HG02571 (cell line): ENCODE data around the gene FCN1.
"Not testable (repeated sequence)": the region's sequence is repeated elsewhere in the genome, so short reads cannot be mapped to it uniquely, and the experiment has no call there.

Experiments used
- ATAC-seq: cut with Tn5 transposase; IDR thresholded peaks from one replicate; pipeline ENCODE4 v1.9.1; 2021; ENCODE audit warnings: mild to moderate bottlenecking, moderate library complexity; ENCODE audit not compliant: unreplicated experiment

The FCN1 gene

DNA sequence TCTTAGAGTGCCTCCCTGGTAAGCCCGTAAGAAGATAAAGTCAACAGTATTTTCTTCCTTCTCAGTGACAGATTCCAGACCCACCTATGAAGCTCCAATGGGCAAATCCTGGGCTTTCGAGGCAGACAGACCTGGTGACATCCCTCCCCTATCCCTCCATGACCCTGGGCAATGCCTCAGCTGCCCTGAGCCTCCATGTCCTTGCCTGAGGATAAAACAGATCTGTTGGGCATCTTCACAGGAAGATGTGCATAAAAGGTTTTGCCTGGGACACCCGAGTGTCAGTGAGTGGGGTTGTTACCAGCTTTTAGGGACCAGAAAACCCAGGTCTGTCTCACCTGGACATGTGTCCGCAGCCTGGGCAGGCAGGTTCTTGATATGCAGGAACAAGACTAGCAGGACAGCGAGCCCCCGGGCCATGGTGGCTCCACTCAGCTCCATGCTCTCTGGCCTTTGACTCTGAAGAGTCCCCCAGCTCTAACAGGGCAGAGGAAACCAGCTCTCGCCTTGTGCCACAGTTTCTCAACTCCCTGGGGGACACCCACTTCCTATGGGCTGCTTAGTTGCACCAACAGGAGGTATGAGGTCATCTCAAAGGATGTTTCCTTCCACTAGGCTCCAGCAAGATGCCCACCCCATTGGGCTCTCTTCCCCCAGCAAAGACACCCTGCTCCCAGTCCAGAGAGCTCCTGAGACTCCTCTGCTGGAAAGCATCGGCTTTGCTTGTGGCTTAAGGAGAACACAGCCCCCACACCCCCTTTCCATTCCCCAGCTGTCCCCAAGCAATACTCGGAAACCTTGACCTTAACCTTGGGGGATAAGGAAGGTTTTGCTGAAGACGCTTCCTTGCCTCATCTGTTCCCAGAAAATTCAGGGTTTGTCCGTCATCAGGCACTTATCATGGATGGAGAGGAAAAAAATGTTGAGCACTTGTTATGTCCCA lies at the start of gene FCN1:
Gene FCN1 (minus strand): TSS at position 482 of the 943 bp plus-strand sequence. CDS start 41 bp downstream, at position 441.
- ATAC-seq = no peak

DNA sequence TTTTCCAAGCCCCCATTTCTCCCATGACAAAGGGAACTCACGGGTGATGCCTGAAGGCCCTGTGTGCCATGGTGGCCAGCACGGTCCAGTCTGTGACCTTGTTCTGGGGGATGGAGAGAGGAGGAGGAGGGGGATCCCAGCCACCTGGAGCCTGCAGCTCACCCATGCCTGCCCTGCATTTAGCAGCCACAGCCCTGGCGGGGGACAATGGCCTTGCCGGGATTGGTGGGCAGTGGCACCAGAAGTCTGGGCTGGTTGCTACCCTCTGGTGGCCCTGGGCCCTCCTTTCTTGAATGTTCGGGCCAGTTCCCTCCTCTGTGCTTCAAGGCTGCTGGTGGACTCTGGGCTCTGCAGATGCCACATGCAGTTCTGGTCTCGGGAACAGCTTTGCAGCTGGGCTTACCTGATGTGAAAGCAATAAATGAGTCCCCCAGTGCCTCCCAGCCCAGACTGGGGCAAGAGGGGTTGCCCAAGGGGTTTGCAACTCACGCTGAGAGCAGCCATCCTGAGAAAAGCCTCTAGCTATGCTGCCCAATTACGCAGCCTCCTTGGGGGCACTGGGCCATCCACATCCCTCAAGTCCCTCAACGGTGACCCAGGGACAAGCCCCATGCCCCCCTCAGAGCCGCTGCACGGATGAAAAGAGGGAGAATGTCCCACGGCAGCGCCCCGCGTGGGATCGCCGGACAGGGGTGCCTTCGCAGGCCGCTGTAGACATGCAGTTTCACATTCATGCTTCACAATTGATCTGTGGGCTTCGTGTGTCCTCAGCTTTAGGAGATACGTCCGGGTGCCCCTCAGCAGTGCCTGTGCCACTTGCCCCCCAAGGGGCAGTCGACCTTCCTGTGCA lies 49.2 kb upstream of the FCN1 start:
- no peak for ATAC-seq

DNA sequence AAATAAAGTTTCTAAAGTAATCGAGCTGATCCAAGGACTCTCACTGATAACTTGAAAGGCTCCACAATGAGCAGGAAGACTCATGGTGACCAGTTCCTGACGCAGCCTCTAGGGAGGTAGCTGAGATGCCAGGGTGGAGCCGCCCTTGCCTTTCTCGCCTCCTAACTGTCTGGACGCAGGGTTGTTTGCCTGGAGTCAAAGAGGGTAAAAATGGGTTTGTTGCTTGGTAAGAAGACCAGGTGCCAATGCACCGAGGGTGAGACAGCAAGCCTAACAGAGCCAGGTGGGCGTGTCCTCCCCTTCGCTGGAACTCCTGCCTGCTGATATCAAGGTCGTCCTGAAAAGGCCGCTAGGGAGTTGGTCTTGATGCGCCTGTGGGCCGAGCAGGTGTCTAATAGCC lies 48.6 kb upstream of the FCN1 start:
- ATAC-seq = no peak

DNA sequence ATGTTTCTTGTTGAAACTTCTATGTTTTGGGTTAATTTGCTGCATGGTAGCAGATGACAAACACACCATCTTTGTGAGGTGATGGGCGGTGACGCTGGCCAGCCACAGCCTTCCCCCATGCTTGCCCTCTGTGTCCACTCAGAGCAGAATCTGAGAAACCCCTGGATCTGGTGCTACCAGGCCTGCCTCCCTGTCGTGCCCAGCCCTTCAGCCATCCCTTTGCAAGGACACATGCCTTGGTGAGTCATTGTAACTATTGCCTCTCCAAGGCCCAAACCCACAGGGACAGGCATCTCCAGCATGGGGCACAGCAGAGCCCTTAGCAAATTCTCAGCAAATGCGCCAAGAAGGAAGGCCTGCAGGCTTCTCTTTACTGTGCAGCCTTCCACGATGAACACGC lies 48.1 kb upstream of the FCN1 start:
- ATAC-seq = no peak

DNA sequence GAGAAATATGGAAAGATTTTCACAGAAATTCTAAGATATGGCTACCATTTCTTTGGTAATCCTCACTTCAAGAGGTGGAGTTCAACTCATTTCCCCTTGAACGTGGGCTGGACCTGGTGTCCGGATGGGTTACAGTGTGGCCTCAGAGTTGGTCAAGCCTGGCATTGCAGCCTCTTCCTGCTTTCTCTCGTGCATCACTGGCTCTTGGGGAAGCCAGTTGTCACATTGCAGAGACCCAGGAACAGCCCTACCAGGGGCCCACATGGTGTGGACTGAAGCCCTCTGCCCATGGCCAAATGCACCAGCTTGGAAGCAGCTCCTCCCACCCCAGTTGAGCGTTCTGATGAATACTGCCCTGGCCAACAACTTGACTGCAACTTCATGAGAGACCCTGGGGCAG lies 47.7 kb upstream of the FCN1 start:
- no peak for ATAC-seq

DNA sequence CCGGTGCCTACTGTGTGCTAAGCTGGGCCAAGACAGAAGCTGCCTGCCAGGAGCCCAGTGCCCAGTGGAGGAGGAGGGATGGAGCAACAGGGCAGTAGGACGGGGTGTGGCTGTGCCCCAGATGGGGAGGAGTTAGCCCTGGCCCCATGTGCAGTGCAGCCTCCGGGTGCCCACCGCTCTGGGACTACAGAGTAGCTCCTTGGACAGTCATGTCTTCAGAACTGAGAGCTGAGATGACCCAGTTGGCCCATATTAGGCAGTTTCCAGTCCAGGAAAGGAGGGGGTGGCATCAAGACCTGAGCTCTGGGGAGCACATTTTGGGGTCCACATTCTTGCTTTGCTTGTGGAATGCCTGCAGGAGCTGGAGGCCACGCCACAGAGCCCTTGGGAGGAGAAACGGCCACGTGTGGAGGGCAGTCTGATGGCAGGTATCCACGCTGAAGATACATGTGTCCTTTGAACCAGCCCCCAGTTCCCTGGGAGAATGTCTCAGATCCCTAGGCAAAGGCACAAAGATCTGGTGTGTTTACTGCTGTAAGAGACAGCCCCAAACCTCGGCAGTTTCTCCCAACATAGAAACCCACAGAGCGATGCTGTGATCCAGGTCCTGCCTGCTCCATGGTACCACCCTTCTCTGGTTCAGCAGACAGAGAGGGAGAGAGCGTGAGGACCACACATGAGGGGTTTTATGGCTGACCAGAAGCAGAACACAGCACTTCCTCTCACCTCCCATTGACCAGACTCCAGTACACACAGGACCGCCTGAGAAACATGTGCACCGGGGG lies 46.8 kb upstream of the FCN1 start:
- ATAC-seq = no peak

DNA sequence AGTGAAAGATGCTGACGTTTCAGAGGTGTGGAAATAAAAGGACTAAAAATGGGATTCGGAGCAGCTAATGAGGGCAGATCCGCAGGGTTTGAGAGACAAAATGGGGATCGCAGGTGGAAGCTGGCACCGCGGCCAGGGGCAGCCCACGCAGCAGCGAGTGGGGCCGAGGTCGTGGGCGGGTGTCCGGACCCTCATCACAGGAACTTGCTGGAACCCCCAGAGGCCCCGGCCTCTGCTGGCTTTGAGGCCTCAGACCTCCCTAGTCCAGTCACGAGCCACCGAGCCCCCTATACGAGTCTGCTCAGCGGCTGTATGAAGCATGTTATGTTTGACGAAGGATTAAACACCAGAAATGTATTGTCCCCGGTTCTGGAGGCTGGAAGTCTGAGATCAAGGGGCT lies 45.8 kb upstream of the FCN1 start:
- ATAC-seq = no peak

DNA sequence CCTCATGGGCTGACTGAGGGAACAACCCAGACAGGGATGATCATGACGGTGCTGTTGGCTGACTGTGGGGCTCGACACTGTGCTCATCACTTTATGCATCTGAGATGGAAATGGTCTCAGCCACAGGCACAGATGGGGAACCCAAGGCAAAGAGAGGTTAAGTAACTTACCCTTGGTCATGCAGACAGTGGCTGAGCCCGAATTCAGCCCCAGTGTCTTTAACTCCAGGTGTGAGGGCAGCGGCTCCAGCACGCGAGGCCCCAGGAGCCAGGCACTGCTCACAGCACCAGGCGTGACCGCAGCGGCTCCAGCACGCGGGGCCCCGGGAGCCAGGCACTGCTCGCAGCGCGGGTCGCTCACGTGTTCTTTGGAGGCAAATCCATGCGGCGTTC lies 45.3 kb upstream of the FCN1 start:
- ATAC-seq = no peak

DNA sequence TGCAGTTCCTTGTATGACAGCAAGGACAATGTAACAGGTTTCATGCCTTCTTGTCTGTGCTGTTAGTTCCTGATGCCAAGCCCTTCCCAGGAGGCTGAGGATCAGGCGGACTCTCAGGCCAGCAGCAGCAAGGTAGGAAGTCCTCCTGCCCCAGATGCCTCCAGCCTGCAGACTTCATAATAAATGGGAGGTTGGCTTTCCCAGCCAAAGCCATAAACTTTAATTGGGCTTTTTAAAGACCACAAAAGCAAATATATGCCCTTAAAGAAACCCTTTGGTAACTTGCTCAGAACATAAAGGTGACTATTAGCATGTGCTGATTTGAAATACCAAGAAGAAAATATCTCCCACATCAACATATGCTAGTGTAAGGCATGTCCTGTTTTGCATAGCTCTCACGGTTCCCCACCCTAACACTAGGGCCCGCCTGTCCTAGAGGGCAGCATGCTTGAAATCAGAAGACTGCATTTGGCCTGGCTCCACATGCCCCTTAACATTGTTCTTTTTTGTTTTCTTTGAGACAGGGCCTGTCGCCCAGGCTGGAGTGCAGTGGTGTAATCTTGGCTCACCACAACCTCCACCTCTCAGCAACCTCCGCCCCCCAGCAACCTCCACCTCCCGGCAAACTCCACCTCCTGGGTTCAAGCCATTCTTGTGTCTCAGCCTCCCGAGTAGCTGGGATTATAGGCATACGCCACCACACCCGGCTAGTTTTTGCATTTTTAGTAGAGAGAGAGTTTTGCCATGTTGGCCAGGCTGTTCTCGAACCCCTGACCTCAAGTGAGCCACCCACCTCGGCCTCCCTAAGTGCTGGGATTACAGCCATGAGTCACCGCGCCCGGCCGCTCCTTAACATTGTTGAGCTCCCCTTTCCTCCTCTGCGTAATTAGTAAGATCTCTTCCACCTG lies 44.6 kb upstream of the FCN1 start:
- ATAC-seq = no peak

DNA sequence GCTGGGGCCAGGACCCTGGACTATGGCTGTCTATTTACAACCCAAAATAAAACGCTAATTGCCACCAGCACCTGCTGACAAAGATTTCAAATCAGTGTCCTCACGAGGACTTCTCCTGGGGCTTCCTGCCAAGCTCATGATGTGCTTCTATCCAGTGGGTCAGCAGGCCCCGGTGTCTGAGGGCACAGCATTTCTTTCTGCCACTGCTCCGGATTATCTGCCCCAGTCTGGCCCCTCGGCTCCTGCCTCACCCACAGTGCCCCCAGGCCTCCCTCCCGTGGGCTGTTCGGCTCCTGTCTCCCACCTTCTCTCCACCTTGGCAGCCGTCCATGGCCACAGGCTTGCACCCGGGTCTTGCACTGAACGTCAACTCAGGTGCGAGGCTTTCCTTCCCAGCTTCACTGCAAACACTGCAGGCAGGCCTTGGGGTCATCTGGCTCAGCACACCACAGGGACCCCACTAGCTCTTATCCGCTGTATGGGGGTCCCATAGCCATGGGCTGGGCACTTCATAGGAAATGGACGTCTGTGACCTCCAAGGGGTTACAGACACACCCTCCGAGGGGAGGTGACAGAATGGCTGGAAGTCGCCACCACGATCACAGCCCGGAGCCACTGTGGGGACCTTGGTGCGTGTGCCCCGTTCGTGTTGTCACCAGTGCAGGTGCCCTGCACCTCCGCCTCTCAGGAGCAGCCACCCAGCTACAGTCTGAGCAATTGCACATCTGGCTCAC lies 43.8 kb upstream of the FCN1 start:
- ATAC-seq = no peak

DNA sequence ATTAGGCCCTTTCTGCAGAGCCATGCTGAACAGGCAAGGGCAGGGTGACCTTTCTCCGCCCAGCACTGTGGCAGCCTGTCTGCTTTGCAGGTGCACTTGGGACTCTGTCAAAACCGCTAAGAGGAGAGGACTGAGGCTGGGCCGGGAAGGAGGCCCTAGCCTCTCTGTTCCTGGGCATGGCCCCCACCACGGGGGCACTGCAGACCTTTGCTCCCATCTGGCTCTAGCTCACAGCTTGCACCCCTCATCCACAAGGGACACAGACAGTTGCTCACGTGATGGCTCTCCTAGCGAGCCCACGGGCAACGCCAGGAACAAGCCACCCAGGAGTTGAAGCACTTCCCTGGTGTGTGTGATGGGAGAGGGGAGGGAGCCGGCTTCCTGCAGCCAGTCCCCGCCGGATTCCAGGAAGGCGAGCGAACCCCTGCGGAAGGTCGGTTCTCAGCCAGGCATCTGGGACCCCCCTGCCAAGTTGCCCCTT lies 43.0 kb upstream of the FCN1 start:
- ATAC-seq = no peak

DNA sequence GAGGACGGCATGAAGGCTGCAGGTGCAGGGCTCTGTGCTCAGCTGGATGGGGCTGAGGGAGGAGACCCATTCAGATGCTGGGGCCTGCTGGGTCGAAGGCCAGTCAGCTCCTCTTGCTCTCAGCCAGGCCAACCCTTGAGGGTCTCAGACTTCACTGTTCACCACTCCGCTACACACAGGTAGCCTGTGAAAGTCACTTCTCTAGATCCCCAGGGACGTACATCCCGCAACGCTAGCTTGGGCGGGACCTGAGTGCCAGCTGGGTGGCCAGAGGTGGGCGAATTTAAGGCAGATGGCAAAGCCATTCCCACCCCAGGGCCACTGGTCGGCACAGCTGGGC lies 42.2 kb upstream of the FCN1 start:
- ATAC-seq = no peak

DNA sequence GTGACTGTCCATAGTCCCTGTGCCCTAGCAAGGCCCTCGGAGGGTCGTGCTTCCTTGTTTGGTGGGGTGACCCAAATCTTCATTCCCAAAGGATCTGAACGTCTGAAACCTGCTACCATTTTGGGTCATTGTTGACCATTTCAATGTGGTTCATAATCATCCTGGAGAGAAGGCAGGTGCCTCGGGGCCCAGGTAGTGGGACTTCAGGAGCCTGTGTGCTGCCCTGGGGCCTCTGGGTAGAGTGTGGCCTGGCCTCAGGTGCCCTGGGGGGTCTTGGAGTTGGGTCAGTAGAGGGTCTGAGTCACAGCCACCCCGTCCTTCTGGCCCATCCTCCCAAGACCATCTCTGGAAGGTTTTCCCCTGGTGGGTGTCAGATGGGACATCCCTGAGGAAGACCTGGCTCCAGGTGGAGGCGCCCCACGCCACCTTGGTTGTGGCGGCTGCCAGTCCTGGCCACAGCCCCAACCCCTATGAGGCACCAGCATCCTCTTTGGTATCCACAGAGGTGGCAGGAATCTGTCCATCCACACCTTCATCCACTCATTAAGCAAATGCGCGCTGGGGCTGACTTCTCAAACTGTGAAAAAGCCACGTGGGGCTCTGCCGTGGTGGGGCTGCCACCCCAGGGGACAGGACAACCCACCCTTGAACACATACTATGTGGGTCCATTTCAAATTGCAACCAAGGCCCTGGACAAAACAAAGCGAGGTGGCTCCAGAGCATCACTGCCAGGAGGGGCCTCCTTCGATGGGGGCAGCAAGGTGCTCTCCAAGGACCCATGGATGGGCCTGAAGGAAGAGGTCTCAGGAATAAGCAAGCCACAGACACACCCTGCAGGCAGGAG lies 41.6 kb upstream of the FCN1 start:
- ATAC-seq = no peak

DNA sequence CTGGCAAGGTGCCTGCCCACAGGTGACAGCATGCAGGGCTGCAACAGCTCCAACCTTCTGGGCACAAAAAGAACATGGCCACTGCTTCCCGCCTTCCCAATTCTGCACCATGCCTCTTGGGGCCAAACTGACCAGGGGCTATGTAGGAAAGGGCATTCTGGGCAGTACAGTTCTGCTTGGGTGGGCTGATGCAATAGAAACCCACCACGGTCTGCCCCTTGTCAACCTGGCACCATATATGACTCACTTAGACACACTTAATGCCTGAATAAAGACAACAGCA lies 40.2 kb upstream of the FCN1 start:
- no peak for ATAC-seq

DNA sequence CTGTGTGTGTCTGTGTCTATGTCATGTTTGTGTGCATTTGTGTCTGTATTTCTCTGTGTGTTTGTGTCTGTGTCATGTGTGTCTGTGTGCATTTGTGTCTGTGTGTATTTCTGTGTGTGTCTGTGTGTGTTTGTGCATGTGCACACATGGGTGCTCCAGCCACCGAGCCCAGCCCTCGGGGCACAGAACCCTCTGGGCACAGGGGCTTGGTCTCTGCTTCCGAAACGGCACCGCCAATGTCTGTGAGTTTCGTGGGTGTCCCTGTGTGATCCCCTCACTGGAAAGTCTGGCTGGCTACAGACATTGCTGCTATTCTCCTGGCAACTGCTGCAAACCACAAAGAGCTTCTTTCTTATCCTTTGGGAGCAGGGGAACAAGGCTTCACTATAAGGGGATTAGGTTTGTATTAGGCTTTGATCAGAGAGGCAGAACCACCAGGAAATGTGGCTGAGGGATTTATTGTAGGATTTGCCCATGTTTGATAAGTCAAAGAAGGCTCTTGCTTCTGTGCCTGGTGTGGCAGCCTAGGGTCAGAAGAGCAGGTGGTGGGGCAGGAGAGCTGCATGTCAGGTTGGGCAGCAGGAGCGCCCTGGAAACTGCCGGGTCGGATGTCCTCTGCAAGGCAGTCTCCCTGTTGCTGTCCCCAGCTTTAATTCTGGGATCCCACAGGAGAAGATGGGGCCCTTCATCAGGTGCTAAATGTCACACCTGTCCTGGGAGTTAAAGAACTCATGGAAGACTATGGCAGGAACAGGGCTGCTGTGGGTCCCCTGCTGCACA lies 39.6 kb upstream of the FCN1 start:
- no peak for ATAC-seq

DNA sequence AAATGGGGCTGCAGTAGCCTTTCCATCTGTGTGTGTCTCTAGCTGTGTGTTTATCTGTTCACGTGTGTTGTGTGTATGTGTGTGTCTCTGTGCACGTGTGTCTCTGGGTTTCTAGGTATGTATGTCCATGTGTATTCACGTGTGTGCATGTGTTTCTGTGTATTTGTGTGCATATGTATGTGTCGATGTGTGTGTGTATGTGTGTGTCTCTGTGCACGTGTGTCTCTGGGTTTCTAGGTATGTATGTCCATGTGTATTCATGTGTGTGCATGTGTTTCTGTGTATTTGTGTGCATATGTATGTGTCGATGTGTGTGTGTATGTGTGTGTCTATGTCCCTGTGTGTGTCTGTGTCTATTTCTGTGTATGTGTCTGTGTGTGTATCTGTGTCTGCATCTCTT lies 38.7 kb upstream of the FCN1 start:
- not testable (repeated sequence) for ATAC-seq

DNA sequence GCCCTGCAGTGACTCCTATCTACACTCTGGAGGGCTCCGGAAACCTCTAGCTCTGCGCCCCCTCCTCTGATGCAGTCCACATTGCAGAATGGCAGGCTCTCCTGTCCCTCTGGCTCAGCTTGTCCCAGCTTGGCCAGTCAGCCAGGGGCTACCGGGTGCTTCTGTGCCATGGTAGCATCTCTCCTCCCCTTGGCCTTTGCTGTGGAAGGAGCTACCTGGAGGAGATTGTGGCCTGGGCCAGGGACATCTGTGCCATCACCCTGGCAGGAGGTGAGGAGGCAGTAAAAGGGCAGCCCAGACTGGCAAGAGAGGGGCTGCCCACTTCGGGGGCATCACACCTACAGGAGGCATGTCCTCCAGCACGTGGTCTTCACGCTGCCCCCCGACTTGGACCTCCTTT lies 38.1 kb upstream of the FCN1 start:
- no peak for ATAC-seq

DNA sequence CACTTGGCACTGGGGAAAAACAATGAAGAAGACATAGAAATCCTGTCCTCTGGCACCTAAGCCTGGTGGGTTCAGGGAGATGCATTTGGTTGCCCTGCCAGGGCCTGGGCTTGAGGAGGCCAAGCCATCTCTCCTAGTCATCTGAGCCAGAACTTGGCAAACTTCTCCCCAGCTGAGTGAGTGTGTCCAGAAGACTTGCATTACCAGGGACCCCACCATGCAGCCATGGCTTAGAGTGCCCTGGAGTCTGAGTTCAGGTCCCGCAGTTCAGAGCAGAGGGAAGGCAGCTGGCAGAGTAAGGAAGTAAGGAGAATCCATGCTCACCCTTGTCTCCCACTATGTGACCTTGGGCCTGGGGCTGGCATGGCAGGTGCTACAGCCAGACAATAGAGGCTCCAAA lies 37.4 kb upstream of the FCN1 start:
- no peak for ATAC-seq
